ENCODE measurements around the gene CDH13. TPM values are rescaled to one million over a fixed set of nuclear protein-coding genes. Genes with fewer than 3 reads are reported as not detected.
"Not testable (repeated sequence)": the region's sequence is repeated elsewhere in the genome, so short reads cannot be mapped to it uniquely, and the experiment has no call there.

Gene CDH13
- total and polyA plus RNA-seq, 2 experiments from 2014 or later = 1.6 to 4.4 TPM

DNA sequence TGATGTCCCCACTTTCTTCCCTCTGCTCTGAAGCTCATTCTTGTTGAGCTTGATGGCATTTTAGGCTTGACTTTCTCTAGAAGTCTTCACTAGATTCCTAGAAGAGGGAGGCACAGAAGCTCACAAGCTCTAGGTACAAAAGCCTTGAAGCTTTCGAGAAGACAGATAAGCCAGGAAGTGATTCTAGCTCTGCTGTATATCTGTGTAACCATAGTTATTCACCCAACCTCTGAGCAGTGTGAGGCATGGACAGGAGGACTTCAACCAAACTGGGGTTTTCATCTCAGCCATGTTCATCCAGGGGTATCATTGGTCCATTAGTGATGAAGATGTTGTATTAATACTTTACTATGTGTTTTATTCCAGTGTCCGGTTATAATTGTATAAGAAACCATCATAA, 299.7 kb downstream of the CDH13 start:
- no peak for DNase-seq (ENCODE audit: low spot score)
- Mint-ChIP-seq H3K36me3 (ENCODE audit: low read depth) (no peaks in the 10 kb centered on the region), H3K27me3 (ENCODE audit: insufficient read depth, low read depth, poor library complexity) (peaks cover 2% of the 10 kb centered on the region)

GRCh38 chr16:82933933-82934332, 307.2 kb downstream of the CDH13 start:
- ATAC-seq; H3F3A ChIP-seq (replicated peaks; ENCODE audit: low read depth); H3K27me3 Mint-ChIP-seq (ENCODE audit: insufficient read depth, low read depth, poor library complexity); H4K20me1 ChIP-seq (replicated peaks; ENCODE audit: insufficient read depth); H3K79me2 ChIP-seq (replicated peaks; ENCODE audit: insufficient read depth); H3K4me2 ChIP-seq; H2AFZ ChIP-seq; H3K4me3 Mint-ChIP-seq; DNase-seq (ENCODE audit: low spot score); H3K27me3 ChIP-seq (ENCODE audit: insufficient read depth); H3K4me1 ChIP-seq (ENCODE audit: insufficient read depth); H3K9me2 ChIP-seq (ENCODE audit: insufficient read depth); H3K27ac ChIP-seq (ENCODE audit: low read depth); H3K27ac Mint-ChIP-seq; H3K36me3 ChIP-seq (ENCODE audit: insufficient read depth); H3K4me1 Mint-ChIP-seq; H3K4me3 ChIP-seq: not testable (repeated sequence)
- peaks cover 23% of the 10 kb centered on the region for H3K36me3 Mint-ChIP-seq (ENCODE audit: low read depth)
- peaks cover 41% of the 10 kb centered on the region for H3K9me3 Mint-ChIP-seq

More for the DNA sequence above, 299.7 kb downstream of the CDH13 start:
- Histone ChIP-seq H3K79me2 (replicated peaks; ENCODE audit: insufficient read depth) (no peaks in the 10 kb centered on the region), H4K20me1 (replicated peaks; ENCODE audit: insufficient read depth) (no peaks in the 10 kb centered on the region), H3K4me3 (no peak overlapping the region), H3K9me2 (ENCODE audit: insufficient read depth) (0 out of 2 replicates have a peak, but pooled peaks cover 3% of the 10 kb centered on the region), H3K36me3 (ENCODE audit: insufficient read depth) (no peaks in the 10 kb centered on the region), H3F3A (replicated peaks; ENCODE audit: low read depth) (no peaks in the 10 kb centered on the region), H2AFZ (no peak overlapping the region), H3K4me2 (no peak overlapping the region), H3K4me1 (ENCODE audit: insufficient read depth) (no peaks in the 10 kb centered on the region), H3K27ac (ENCODE audit: low read depth) (no peak overlapping the region), H3K27me3 (ENCODE audit: insufficient read depth) (no peaks in the 10 kb centered on the region)
- Mint-ChIP-seq H3K4me3 (no peak overlapping the region), H3K9me3 (peaks cover under 1% of the 10 kb centered on the region; the same call in 1 of the 3 replicates), H3K4me1 (no peaks in the 10 kb centered on the region), H3K27ac (no peak overlapping the region)
- no peak for ATAC-seq
- TF ChIP-seq STAT1 (IDR thresholded peaks at IDR 0.05; ENCODE audit: unreplicated experiment) = no peak
- no peak for TF ChIP-seq ETS1 (IDR thresholded peaks at IDR 0.05)

GRCh38 chr16:82935766-82936165, 309.0 kb downstream of the CDH13 start:
- no peak overlapping the region for H3K27ac Mint-ChIP-seq
- peaks cover 9% of the 10 kb centered on the region for H3K27me3 Mint-ChIP-seq (ENCODE audit: insufficient read depth, low read depth, poor library complexity)
- Histone ChIP-seq H3K27ac (ENCODE audit: low read depth) (no peak overlapping the region), H3K4me1 (ENCODE audit: insufficient read depth) (no peaks in the 10 kb centered on the region), H2AFZ (no peak overlapping the region), H3K4me3 (no peak overlapping the region), H3K9me2 (ENCODE audit: insufficient read depth) (0 out of 2 replicates have a peak, but pooled peaks cover 10% of the 10 kb centered on the region), H3K79me2 (replicated peaks; ENCODE audit: insufficient read depth) (no peaks in the 10 kb centered on the region), H3F3A (replicated peaks; ENCODE audit: low read depth) (no peaks in the 10 kb centered on the region), H3K4me2 (no peak overlapping the region), H4K20me1 (replicated peaks; ENCODE audit: insufficient read depth) (no peaks in the 10 kb centered on the region), H3K27me3 (ENCODE audit: insufficient read depth) (no peaks in the 10 kb centered on the region), H3K36me3 (ENCODE audit: insufficient read depth) (no peaks in the 10 kb centered on the region)
- ATAC-seq = no peak
- H3K4me1 Mint-ChIP-seq = no peaks in the 10 kb centered on the region
- DNase-seq (ENCODE audit: low spot score) = no peak
- peaks cover 23% of the 10 kb centered on the region for H3K36me3 Mint-ChIP-seq (ENCODE audit: low read depth)
- peaks cover 41% of the 10 kb centered on the region for H3K9me3 Mint-ChIP-seq
- H3K4me3 Mint-ChIP-seq = no peak overlapping the region
- TF ChIP-seq CTCF (conservative IDR thresholded peaks at IDR 0.05; ENCODE audit: low read depth in 2 of 2) = no peak
- TF ChIP-seq, protein P1, sequence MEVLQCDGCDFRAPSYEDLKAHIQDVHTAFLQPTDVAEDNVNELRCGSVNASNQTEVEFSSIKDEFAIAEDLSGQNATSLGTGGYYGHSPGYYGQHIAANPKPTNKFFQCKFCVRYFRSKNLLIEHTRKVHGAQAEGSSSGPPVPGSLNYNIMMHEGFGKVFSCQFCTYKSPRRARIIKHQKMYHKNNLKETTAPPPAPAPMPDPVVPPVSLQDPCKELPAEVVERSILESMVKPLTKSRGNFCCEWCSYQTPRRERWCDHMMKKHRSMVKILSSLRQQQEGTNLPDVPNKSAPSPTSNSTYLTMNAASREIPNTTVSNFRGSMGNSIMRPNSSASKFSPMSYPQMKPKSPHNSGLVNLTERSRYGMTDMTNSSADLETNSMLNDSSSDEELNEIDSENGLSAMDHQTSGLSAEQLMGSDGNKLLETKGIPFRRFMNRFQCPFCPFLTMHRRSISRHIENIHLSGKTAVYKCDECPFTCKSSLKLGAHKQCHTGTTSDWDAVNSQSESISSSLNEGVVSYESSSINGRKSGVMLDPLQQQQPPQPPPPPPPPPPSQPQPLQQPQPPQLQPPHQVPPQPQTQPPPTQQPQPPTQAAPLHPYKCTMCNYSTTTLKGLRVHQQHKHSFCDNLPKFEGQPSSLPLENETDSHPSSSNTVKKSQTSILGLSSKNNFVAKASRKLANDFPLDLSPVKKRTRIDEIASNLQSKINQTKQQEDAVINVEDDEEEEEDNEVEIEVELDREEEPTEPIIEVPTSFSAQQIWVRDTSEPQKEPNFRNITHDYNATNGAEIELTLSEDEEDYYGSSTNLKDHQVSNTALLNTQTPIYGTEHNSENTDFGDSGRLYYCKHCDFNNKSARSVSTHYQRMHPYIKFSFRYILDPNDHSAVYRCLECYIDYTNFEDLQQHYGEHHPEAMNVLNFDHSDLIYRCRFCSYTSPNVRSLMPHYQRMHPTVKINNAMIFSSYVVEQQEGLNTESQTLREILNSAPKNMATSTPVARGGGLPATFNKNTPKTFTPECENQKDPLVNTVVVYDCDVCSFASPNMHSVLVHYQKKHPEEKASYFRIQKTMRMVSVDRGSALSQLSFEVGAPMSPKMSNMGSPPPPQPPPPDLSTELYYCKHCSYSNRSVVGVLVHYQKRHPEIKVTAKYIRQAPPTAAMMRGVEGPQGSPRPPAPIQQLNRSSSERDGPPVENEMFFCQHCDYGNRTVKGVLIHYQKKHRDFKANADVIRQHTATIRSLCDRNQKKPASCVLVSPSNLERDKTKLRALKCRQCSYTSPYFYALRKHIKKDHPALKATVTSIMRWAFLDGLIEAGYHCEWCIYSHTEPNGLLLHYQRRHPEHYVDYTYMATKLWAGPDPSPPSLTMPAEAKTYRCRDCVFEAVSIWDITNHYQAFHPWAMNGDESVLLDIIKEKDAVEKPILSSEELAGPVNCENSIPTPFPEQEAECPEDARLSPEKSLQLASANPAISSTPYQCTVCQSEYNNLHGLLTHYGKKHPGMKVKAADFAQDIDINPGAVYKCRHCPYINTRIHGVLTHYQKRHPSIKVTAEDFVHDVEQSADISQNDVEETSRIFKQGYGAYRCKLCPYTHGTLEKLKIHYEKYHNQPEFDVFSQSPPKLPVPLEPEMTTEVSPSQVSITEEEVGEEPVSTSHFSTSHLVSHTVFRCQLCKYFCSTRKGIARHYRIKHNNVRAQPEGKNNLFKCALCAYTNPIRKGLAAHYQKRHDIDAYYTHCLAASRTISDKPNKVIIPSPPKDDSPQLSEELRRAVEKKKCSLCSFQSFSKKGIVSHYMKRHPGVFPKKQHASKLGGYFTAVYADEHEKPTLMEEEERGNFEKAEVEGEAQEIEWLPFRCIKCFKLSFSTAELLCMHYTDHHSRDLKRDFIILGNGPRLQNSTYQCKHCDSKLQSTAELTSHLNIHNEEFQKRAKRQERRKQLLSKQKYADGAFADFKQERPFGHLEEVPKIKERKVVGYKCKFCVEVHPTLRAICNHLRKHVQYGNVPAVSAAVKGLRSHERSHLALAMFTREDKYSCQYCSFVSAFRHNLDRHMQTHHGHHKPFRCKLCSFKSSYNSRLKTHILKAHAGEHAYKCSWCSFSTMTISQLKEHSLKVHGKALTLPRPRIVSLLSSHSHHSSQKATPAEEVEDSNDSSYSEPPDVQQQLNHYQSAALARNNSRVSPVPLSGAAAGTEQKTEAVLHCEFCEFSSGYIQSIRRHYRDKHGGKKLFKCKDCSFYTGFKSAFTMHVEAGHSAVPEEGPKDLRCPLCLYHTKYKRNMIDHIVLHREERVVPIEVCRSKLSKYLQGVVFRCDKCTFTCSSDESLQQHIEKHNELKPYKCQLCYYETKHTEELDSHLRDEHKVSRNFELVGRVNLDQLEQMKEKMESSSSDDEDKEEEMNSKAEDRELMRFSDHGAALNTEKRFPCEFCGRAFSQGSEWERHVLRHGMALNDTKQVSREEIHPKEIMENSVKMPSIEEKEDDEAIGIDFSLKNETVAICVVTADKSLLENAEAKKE (CRISPR knock-in tag; IDR thresholded peaks at IDR 0.05) = no peak
- no peak for TF ChIP-seq POLR2AphosphoS5 (IDR thresholded peaks at IDR 0.05; ENCODE audit: low read depth)

All from GM23338 (cell line).